ENCODE data around the gene UBAC2. TPM values are rescaled to one million over a fixed set of nuclear protein-coding genes. Genes with fewer than 3 reads are reported as not detected.

UBAC2 gene
- total and polyA plus RNA-seq, 10 donors, result 49.3 to 82.1 (median 66.2) TPM

- DNase-seq, result no peak
- Histone ChIP-seq H3K4me1 (peaks cover 66 to 100% (median 95%) of the 10 kb centered on the region in 6 donors), H3K27me3 (replicated peaks in 1 of 7) (no peaks in the 10 kb centered on the region), H3K27ac (peak overlapping the region in 2 of 8 donors; percentile 6 to 25), H3K9me3 (peaks cover 0 to 5% (median 0%) of the 10 kb centered on the region in 8 donors), H3K4me3 (no peak overlapping the region), H3K36me3 (peaks cover 0 to 16% (median 0%) of the 10 kb centered on the region in 6 donors)
- intact Hi-C loops (cut with DNase I; ENCODE audit: low total_unique reads), result no loop called here
- TF ChIP-seq POLR2AphosphoS5 (IDR thresholded peaks at IDR 0.05), result no peak
- TF ChIP-seq POLR2A (IDR thresholded peaks at IDR 0.05), result no peak
- TF ChIP-seq CTCF (IDR thresholded peaks at IDR 0.05 in 8 of 11, conservative IDR thresholded peaks at IDR 0.05 in 3 of 11), result no peak
- WGBS, 5 donors, result 30 to 52% (median 43%) methylated on average over 4 of the region's 4 CpGs
Measured at GRCh38 chr13:99225078-99225477, 24.4 kb downstream of the UBAC2 start.

GRCh38 chr13:99226513-99226912 lies 25.9 kb downstream of the UBAC2 start:
- Histone ChIP-seq H3K27me3 (replicated peaks in 1 of 7) (no peaks in the 10 kb centered on the region), H3K4me1 (peaks cover 64 to 100% (median 95%) of the 10 kb centered on the region in 6 donors), H3K4me3 (no peak overlapping the region), H3K36me3 (peaks cover 0 to 15% (median 0%) of the 10 kb centered on the region in 6 donors), H3K27ac (peak overlapping the region in 1 of 8 donors; percentile 6), H3K9me3 (peaks cover 0 to 5% (median 0%) of the 10 kb centered on the region in 8 donors)
- intact Hi-C loops (cut with DNase I; ENCODE audit: low total_unique reads), result no loop called here
- TF ChIP-seq CTCF (IDR thresholded peaks at IDR 0.05 in 8 of 11, conservative IDR thresholded peaks at IDR 0.05 in 3 of 11), result no peak
- TF ChIP-seq POLR2AphosphoS5 (IDR thresholded peaks at IDR 0.05), result no peak
- TF ChIP-seq POLR2A (IDR thresholded peaks at IDR 0.05), result no peak
- DNase-seq, result no peak
- 82 to 91% (median 86%) methylated on average over 2 of the region's 2 CpGs for WGBS, 5 donors

- no peak for TF ChIP-seq POLR2AphosphoS5 (IDR thresholded peaks at IDR 0.05)
- TF ChIP-seq CTCF (IDR thresholded peaks at IDR 0.05 in 8 of 11, conservative IDR thresholded peaks at IDR 0.05 in 3 of 11), result no peak
- TF ChIP-seq POLR2A (IDR thresholded peaks at IDR 0.05), result no peak
- 78 to 91% (median 86%) methylated on average over 6 of the region's 6 CpGs for WGBS, 5 donors
- peak overlapping the region in 3 of 8 donors; percentile 41 to 77 (median 74) for H3K27ac ChIP-seq
- H3K36me3 ChIP-seq, result peaks cover 0 to 6% (median 0%) of the 10 kb centered on the region in 6 donors
- intact Hi-C loops (cut with DNase I; ENCODE audit: low total_unique reads), result no loop called here
- DNase-seq, result no peak
- H3K4me3 ChIP-seq, result no peak overlapping the region
- peaks cover 0 to 5% (median 0%) of the 10 kb centered on the region in 8 donors for H3K9me3 ChIP-seq
- peaks cover 62 to 100% (median 95%) of the 10 kb centered on the region in 6 donors for H3K4me1 ChIP-seq
- H3K27me3 ChIP-seq (replicated peaks in 1 of 7), result no peaks in the 10 kb centered on the region
Measured at GRCh38 chr13:99227331-99227900, 26.8 kb downstream of the UBAC2 start.

GRCh38 chr13:99227909-99228688 lies 27.4 kb downstream of the UBAC2 start:
- peak overlapping the region in 5 of 8 donors; percentile 18 to 77 (median 53) for H3K27ac ChIP-seq
- H3K36me3 ChIP-seq, result peaks cover 0 to 6% (median 0%) of the 10 kb centered on the region in 6 donors
- intact Hi-C loops (cut with DNase I; ENCODE audit: low total_unique reads), result no loop called here
- peaks cover 62 to 100% (median 95%) of the 10 kb centered on the region in 6 donors for H3K4me1 ChIP-seq
- no peaks in the 10 kb centered on the region for H3K27me3 ChIP-seq (replicated peaks in 1 of 7)
- 64 to 72% (median 68%) methylated on average over 14 to 15 of the region's 15 CpGs for WGBS, 5 donors
- DNase-seq, result no peak
- TF ChIP-seq CTCF (IDR thresholded peaks at IDR 0.05 in 8 of 11, conservative IDR thresholded peaks at IDR 0.05 in 3 of 11) (no peak), POLR2AphosphoS5 (IDR thresholded peaks at IDR 0.05) (no peak), POLR2A (IDR thresholded peaks at IDR 0.05) (no peak)
- no peaks in the 10 kb centered on the region for H3K9me3 ChIP-seq
- peak overlapping the region in 1 of 8 donors; percentile 42 for H3K4me3 ChIP-seq

Data from spleen (tissue), 11 donors.